ENCODE data around the gene RFTN1. TPM values are rescaled to one million over a fixed set of nuclear protein-coding genes. Genes with fewer than 3 reads are reported as not detected.

RFTN1 gene
- total RNA-seq, 4 donors from 2014 or later: 42.4 to 94.4 (median 62.5) TPM

- ATAC-seq (ENCODE audit: low FRiP score) (no peak), DNase-seq (ENCODE audit: low spot score) (no peak)
- TF ChIP-seq, protein P1, sequence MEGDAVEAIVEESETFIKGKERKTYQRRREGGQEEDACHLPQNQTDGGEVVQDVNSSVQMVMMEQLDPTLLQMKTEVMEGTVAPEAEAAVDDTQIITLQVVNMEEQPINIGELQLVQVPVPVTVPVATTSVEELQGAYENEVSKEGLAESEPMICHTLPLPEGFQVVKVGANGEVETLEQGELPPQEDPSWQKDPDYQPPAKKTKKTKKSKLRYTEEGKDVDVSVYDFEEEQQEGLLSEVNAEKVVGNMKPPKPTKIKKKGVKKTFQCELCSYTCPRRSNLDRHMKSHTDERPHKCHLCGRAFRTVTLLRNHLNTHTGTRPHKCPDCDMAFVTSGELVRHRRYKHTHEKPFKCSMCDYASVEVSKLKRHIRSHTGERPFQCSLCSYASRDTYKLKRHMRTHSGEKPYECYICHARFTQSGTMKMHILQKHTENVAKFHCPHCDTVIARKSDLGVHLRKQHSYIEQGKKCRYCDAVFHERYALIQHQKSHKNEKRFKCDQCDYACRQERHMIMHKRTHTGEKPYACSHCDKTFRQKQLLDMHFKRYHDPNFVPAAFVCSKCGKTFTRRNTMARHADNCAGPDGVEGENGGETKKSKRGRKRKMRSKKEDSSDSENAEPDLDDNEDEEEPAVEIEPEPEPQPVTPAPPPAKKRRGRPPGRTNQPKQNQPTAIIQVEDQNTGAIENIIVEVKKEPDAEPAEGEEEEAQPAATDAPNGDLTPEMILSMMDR (IDR thresholded peaks at IDR 0.05): no peak
Observed at GRCh38 chr3:16383864-16384263, 129.6 kb downstream of the RFTN1 start.

- TF ChIP-seq, protein P1 (IDR thresholded peaks at IDR 0.05): no peak
- ATAC-seq (ENCODE audit: low FRiP score): no peak
- no peak for DNase-seq (ENCODE audit: low spot score)
Observed at GRCh38 chr3:16382845-16383244, 130.7 kb downstream of the RFTN1 start.

DNA sequence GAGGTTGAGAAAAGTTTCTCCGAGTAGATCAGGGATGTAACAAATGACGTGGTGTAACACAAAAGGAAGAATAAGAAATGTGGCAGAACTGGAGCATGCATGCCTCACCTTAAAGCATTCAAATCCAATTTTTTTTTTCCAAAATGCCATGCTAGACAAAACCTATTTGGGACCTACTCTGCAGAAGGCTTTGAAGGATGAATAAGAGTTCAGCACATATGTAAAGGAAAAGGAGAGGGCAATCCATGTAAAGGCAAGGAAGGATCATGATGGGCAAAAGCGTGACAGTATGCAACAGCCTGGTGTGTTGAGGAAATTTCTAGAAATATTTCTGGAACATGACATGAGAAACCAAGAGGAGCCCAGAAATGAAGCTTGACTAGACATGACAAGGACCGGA lies 132.1 kb downstream of the RFTN1 start:
- no peak for DNase-seq (ENCODE audit: low spot score)
- TF ChIP-seq, protein P1 (IDR thresholded peaks at IDR 0.05): no peak
- no peak for ATAC-seq (ENCODE audit: low FRiP score)

DNA sequence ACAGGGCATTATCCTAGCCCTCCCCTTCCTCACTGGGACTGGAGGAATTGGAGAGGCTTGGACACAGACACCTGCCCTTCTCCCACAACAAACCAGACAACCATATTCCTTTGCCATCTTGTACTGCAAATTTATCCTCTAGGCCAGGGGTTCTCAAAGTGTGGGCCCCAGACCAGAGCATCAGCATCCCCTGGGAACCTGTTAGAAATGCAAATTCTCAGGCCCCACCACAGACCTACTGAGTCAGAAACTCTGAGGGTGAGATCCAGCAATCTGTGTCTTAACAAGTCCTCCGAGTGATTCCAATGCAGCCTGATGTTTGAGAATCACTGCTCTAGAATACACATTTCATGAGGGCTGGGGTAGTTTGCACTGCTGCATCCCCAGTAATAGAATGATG lies 133.1 kb downstream of the RFTN1 start:
- ATAC-seq (ENCODE audit: low FRiP score) (no peak), DNase-seq (ENCODE audit: low spot score) (no peak)
- TF ChIP-seq, protein P1 (IDR thresholded peaks at IDR 0.05): no peak

DNA sequence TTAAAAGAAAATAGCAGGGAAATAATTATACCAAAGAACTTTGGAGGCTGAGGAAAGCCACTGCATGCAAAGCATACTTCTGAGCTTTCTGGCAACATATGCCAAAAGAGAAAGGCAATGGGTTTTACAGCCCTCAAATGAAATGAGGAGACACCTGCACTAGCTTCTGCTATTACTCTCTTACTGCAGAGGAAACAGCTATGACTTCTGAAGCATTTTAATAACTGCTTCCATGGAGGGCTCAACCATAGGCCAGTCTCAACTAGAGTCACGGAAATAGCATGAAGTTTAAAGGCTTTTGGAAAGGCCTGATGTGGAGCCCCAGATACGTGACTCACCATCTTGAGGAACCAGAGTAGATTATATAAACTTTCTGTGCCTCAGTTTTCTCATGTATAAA lies 133.7 kb downstream of the RFTN1 start:
- ATAC-seq (ENCODE audit: low FRiP score): no peak
- DNase-seq (ENCODE audit: low spot score): no peak
- TF ChIP-seq, protein P1 (IDR thresholded peaks at IDR 0.05): no peak

DNA sequence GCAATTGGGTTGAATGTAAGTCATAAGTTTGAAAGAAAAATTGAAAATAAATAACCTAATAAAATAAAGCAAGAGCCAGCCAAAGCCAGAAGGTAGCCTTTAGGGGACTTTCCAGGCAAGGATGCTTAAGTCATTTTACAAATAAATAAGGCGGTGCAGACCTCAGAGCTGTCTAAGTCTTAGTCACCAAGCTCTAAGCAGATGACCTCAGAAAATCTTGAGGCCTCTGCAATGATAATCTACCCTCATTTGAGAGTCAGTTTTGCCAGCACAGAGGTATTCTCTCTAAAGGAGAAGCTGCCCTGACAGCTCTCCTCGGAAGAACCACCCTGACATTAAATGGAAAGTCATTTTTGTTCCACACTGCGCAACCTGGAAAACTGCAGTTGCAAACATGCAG lies 134.6 kb downstream of the RFTN1 start:
- TF ChIP-seq, protein P1 (IDR thresholded peaks at IDR 0.05): no peak

DNA sequence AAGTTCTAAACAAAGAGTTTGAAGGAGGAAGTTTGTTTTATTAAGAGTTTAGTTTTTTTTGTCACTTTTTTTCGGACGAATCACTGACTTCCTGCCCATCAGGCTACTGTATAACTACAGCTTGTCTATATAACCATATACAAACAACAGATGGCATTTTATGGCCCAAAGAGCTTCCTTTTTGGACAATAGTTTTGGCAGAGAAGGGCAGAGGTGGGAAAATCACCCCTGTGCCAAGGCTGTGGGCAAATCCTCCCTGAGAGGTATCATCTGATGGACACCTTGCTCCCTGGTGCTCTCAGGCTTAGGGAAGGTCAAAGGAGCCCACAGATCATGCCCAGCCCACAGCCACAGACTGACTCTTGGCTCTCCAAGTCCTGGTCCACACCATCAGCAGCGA lies 135.1 kb downstream of the RFTN1 start:
- no peak for ATAC-seq (ENCODE audit: low FRiP score)
- TF ChIP-seq, protein P1 (IDR thresholded peaks at IDR 0.05): no peak
- no peak for DNase-seq (ENCODE audit: low spot score)

More for the DNA sequence above, 134.6 kb downstream of the RFTN1 start:
- DNase-seq (ENCODE audit: low spot score): no peak
- no peak for ATAC-seq (ENCODE audit: low FRiP score)
